Esophagus squamous epithelium (tissue), 5 donors: Measurements from ENCODE around the gene SH3GL3. TPM values are rescaled to one million over a fixed set of nuclear protein-coding genes. Genes with fewer than 3 reads are reported as not detected.

Source experiments
- DNase-seq: peaks from one replicate; lab custom pipeline; 2025; lab: John Stamatoyannopoulos, UW
- H3K27ac ChIP-seq, 4 donors: fragments of 200-600 bp; sonication (generic); one replicate each; pipeline ENCODE4 v1.5.1; 2016 to 2019; ENCODE audit warnings: mild to moderate bottlenecking in 1 of 4
- H3K27me3 ChIP-seq, 4 donors: fragments of 200-600 bp; sonication (generic); 1 replicate in 3 of 4; 2 replicates in 1 of 4; pipeline versions ENCODE4 v1.5.1 to v1.6.0; 2017 to 2021; ENCODE audit warnings: antibody characterized with exemption in 1 of 4
- H3K36me3 ChIP-seq, 3 donors: fragments of 200-600 bp; sonication (generic); one replicate each; pipeline ENCODE4 v1.5.1; 2016 to 2019
- H3K4me1 ChIP-seq, 3 donors: fragments of 200-600 bp; sonication (generic); one replicate each; pipeline ENCODE4 v1.5.1; 2017 to 2019
- H3K4me3 ChIP-seq, 4 donors: fragments of 200-600 bp; sonication (generic); 1 replicate in 3 of 4; 2 replicates in 1 of 4; pipeline ENCODE4 v1.5.1; 2016 to 2019; ENCODE audit warnings: mild to moderate bottlenecking in 2 of 4, moderate library complexity in 1 of 4
- H3K9me3 ChIP-seq, 3 donors: fragments of 200-600 bp; sonication (generic); one replicate each; pipeline ENCODE4 v1.5.1; 2016 to 2019
- POLR2A ChIP-seq, 4 donors: fragments of 450-650 bp; IDR thresholded peaks; one replicate each; pipeline ENCODE4 v1.6.1; 2017; ENCODE audit warnings: antibody characterized with exemption in 4 of 4, mild to moderate bottlenecking in 4 of 4, moderate library complexity in 3 of 4
- WGBS, 2 donors: methylation state at CpG; one replicate each; pipeline ENCODE4 v1.1.5; 2018; 5-methylcytosine and 5-hydroxymethylcytosine counted together
- intact Hi-C: fragments of 100-400 bp; cut with DNase I; formaldehyde crosslinking; loops from one replicate; pipeline ENCODE4 v1.15.0; 2022
- total RNA-seq, 4 donors: library from RNA; depleted of rRNA; stranded (reverse); fragments of >200 nt; gene quantifications; one replicate each; pipeline ENCODE4 v1.1.0, GENCODE V29; 2016
- TF ChIP-seq, protein P1 (sequence below), 6 experiments: fragments of 450-650 bp in 4 of 6; fragments of 200-600 bp in 2 of 6; sonication (generic) in 2 of 6; IDR thresholded peaks; one replicate each; pipeline ENCODE4 v1.5.1; 2016 to 2019; ENCODE audit warnings: antibody characterized with exemption in 6 of 6, mild to moderate bottlenecking in 4 of 6, moderate library complexity in 4 of 6
- donor health status: DM: yes; HTN: yes; CAD: no.

Gene SH3GL3
- total RNA-seq, 4 donors from 2014 or later = 0.57 to 5.7 (median 2.1) TPM

DNA sequence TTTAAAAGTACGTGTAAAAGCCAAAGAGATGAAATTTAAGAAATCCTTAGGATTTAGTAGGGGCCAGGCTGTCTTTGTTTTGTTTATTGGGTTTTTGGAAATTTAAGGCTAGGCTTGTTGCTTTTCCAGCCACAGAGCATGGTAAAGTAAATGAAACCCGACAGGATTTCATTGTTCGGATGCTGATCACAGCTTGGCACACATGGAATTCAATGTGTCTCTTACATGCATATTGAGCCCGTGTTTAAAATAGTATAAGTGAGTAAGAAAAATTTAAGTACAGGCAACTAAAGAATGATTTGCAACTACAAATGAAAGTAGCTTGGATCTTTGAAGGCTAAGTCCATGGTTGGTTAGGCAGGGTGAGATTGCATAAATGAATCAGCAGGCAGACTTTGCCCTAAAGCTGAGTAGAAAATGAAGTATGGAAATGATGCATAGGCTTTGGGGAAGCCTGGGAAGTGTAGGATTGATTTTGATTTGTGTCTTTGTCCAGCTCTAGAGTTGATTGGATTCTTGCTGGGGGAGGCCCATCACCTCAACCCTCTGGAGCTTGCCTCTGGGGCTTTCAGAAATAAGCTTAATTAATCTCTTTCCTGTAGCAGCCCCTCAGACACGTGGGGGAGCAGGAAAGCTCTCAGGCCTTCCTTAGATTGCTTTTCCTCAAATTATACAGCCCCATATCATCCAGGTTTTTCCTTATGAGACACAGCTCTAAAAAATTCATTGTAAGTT, 138.6 kb downstream of the SH3GL3 start:
- H3K9me3 ChIP-seq = no peaks in the 10 kb centered on the region
- no peak overlapping the region for H3K27ac ChIP-seq
- H3K36me3 ChIP-seq = no peaks in the 10 kb centered on the region
- no peak overlapping the region for H3K4me3 ChIP-seq
- 64 to 68% methylated on average over 5 of the region's 5 CpGs for WGBS, 2 donors
- intact Hi-C loops = no loop called here
- H3K27me3 ChIP-seq = no peaks in the 10 kb centered on the region
- DNase-seq = no peak
- H3K4me1 ChIP-seq = no peaks in the 10 kb centered on the region
- TF ChIP-seq POLR2A (IDR thresholded peaks at IDR 0.05) = no peak
- TF ChIP-seq, protein P1, sequence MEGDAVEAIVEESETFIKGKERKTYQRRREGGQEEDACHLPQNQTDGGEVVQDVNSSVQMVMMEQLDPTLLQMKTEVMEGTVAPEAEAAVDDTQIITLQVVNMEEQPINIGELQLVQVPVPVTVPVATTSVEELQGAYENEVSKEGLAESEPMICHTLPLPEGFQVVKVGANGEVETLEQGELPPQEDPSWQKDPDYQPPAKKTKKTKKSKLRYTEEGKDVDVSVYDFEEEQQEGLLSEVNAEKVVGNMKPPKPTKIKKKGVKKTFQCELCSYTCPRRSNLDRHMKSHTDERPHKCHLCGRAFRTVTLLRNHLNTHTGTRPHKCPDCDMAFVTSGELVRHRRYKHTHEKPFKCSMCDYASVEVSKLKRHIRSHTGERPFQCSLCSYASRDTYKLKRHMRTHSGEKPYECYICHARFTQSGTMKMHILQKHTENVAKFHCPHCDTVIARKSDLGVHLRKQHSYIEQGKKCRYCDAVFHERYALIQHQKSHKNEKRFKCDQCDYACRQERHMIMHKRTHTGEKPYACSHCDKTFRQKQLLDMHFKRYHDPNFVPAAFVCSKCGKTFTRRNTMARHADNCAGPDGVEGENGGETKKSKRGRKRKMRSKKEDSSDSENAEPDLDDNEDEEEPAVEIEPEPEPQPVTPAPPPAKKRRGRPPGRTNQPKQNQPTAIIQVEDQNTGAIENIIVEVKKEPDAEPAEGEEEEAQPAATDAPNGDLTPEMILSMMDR (IDR thresholded peaks at IDR 0.05) = no peak

DNA sequence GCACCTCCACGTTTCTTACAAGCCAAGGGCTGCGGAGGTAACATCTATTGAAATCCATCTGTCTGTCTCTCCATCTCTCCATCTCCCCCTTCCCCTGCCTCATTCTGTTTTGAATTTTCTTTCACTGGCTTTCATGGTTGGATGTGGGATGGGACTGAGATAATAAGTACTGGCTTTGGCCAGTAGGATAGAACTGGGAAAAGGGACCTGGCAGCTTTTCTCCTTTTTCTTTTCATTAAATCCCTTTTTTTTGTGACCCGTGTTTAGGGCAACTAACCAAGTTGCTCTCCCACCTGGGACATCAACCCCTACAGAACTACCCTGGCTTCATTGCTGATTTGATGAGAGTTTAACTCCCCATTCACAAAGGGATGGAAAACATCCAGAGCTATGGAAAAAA, 139.9 kb downstream of the SH3GL3 start:
- 80 to 84% methylated on average over 3 of the region's 3 CpGs for WGBS, 2 donors
- Histone ChIP-seq H3K4me3 (no peak overlapping the region), H3K36me3 (no peaks in the 10 kb centered on the region), H3K9me3 (no peaks in the 10 kb centered on the region), H3K27ac (no peak overlapping the region), H3K4me1 (no peaks in the 10 kb centered on the region), H3K27me3 (no peaks in the 10 kb centered on the region)
- TF ChIP-seq, protein P1 (IDR thresholded peaks at IDR 0.05) = no peak
- TF ChIP-seq POLR2A (IDR thresholded peaks at IDR 0.05) = no peak
- DNase-seq = no peak
- intact Hi-C loops = no loop called here

DNA sequence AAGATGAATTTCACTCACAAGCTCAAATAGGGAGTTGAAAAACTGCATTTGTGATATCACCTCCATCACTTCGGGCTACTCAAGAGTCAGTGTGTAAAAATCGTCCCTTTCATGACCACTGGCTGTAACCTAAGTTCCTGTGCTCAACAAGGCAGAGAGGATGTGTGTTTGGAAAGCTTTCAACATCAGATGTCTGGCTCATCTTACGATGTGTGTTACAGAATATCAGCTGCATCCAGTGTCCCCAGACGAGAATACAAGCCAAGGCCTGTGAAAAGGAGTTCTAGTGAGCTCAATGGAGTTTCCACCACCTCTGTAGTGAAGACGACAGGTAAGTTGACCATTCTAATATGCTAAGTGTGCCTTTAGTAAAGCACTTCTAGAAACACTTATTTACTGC, 141.3 kb downstream of the SH3GL3 start:
- H3K36me3 ChIP-seq = no peaks in the 10 kb centered on the region
- no peaks in the 10 kb centered on the region for H3K27me3 ChIP-seq
- H3K4me1 ChIP-seq = no peaks in the 10 kb centered on the region
- intact Hi-C loops = no loop called here
- H3K4me3 ChIP-seq = no peak overlapping the region
- 80 to 84% methylated on average over 5 of the region's 5 CpGs for WGBS, 2 donors
- H3K9me3 ChIP-seq = no peaks in the 10 kb centered on the region
- no peak for DNase-seq
- H3K27ac ChIP-seq = no peak overlapping the region
- TF ChIP-seq POLR2A (IDR thresholded peaks at IDR 0.05) = no peak
- TF ChIP-seq, protein P1 (IDR thresholded peaks at IDR 0.05) = no peak

DNA sequence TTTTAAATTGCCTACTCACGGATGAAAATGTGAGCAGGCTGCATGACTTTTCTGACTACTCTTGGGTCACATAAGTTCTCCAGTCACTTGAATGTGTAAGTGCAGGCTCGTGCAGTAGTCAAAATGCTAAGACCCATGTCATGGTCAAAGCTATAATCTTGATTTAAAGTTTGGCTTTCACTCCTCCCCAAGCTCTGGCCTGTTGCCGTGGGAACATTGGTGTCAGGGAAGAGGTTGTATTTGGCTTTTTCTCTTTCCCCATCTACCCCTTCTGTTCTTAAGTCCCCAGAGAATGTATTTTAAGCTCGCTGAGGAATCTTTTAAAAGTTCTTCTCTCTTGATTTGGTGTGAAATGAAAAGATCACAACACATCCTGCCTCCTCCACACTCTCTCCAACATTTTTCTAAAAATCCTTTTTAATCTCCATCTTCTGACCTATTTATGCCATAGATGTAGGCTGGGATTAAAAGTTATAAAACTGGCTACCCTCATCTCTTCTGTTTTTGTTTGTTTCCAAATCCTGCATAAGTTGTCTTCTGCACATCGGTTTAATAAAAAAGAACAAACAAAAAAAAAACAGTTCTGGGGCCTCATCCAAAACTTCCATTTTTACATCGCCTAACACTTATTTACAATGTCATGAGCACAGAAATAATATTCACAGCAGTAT, 145.4 kb downstream of the SH3GL3 start:
- Histone ChIP-seq H3K9me3 (no peaks in the 10 kb centered on the region), H3K36me3 (no peaks in the 10 kb centered on the region), H3K4me1 (no peaks in the 10 kb centered on the region), H3K4me3 (no peak overlapping the region), H3K27ac (no peak overlapping the region), H3K27me3 (no peaks in the 10 kb centered on the region)
- no peak for DNase-seq
- no peak for TF ChIP-seq POLR2A (IDR thresholded peaks at IDR 0.05)
- TF ChIP-seq, protein P1 (IDR thresholded peaks at IDR 0.05) = no peak
- intact Hi-C loops = no loop called here
- WGBS, 2 donors = 56 to 60% methylated on average over 6 of the region's 6 CpGs

DNA sequence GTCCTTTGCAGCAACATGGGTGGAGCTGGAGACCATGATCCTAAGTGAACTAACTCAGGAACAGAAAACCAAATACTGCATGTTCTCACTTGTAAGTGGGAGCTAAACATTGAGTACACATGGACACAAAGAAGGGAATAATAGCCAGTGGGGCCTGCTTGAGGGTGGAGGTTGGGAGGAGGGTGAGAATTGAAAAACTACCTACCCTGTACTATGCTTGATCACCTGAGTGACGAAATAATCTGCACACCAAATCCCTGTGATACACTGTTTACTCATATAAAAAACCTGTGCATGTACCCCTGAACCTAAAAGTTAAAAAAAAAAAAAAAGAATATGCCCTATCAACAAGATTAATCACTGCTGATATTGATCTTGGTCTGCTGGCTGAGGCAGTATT, 148.1 kb downstream of the SH3GL3 start:
- Histone ChIP-seq H3K4me1 (no peaks in the 10 kb centered on the region), H3K27ac (no peak overlapping the region), H3K27me3 (no peaks in the 10 kb centered on the region), H3K4me3 (no peak overlapping the region), H3K36me3 (no peaks in the 10 kb centered on the region), H3K9me3 (no peaks in the 10 kb centered on the region)
- TF ChIP-seq POLR2A (IDR thresholded peaks at IDR 0.05) = no peak
- TF ChIP-seq, protein P1 (IDR thresholded peaks at IDR 0.05) = no peak
- intact Hi-C loops = no loop called here
- WGBS, 2 donors = 29 to 78% methylated on average over 1 of the region's 1 CpG
- no peak for DNase-seq
